ENCODE data around the gene MBD3L3.
"Not testable (repeated sequence)": the region's sequence is repeated elsewhere in the genome, so short reads cannot be mapped to it uniquely, and the experiment has no call there.

MBD3L3 gene

GRCh38 chr19:7063764-7064418 is 5.4 kb upstream of the MBD3L3 start:
- DNase-seq (ENCODE audit: low read depth in 2 of 2): no peak

GRCh38 chr19:7063339-7063738 is 4.9 kb upstream of the MBD3L3 start:
- no peak for DNase-seq (ENCODE audit: low read depth in 2 of 2)

GRCh38 chr19:7059977-7060376 is 1.5 kb upstream of the MBD3L3 start:
- DNase-seq (ENCODE audit: low read depth in 2 of 2): not testable (repeated sequence)

GRCh38 chr19:7056371-7056770 is 2.1 kb downstream of the MBD3L3 start:
- not testable (repeated sequence) for DNase-seq (ENCODE audit: low read depth in 2 of 2)

- DNase-seq (ENCODE audit: low read depth in 2 of 2): not testable (repeated sequence)
Measured at GRCh38 chr19:7055679-7056078, 2.8 kb downstream of the MBD3L3 start.

DNA sequence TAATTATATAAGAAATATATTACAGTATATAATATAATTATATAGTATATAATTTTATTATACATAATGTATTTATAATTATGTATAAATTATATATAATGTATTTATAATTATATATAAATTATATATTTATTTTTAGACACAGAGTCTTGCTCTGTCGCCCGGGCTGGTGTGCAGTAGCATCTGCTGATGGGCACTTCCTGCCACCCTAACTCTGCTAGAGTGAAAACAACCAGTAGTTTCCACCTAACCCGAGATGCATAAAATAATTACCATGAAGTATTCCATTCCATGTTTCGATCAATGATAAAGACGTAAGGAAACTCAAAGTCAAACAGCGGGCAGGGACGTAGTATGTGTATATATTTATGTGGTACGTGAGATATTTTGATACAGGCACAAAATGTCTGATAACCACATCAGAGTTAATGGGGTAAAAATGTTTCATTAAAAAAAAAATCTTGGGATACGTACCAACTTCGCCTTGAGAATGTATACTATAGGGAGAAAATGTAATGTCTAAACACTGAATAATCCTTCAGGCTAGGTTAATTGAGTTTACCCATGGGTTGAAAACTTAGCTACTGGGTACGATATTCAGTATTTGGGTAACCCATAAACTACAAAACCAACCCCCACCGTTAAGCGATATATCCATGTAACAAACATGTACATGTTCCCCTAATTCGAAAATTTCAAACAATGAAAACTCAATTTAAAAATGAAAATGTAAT is 3.7 kb downstream of the MBD3L3 start:
- DNase-seq (ENCODE audit: low read depth in 2 of 2): not testable (repeated sequence)

GRCh38 chr19:7052896-7053295 is 5.6 kb downstream of the MBD3L3 start:
- not testable (repeated sequence) for DNase-seq (ENCODE audit: low read depth in 2 of 2)

DNA sequence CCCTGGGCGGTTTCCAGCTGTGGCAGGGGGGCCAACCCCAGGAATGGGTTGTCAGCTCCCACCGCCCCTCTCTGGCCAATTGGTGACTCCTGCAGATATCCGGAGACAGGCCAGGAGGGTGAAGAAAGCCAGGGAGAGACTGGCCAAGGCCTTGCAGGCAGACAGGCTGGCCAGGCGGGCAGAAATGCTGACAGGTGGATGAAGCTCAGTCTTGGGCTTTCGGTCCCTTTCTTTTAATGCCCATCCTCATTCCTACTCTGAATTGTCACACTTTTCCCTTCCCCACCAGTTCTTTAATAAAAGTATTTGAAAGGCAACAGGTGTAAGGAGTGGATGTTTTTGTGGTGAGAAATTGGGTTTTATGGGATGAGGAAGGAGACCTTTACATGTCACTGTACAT is 7.1 kb downstream of the MBD3L3 start:
- not testable (repeated sequence) for DNase-seq (ENCODE audit: low read depth in 2 of 2)

DNA sequence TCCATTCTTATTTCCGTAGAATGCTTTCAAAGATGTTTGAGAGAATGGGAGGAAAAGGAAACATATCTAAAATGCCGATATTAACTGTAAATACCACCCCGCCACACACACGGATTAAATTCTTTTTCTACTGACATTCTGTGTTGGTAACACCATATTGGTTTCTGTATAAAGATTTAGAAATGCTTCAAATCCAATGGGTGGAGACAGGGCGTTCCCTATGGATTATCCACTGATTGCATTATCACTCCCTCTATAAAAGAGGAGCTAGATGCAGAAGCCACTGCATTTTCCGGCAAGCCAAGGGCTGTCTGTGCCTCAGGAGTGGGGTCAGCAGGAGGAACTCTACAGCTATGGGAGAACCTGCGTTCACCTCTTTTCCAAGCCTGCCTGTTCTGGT is 9.5 kb downstream of the MBD3L3 start, which contains the start of gene MBD3L2:
Gene MBD3L2 (plus strand): TSS at position 301 of the 400 bp plus-strand sequence. CDS start 53 bp downstream, at position 354.
- DNase-seq (ENCODE audit: low read depth in 2 of 2): not testable (repeated sequence)

GRCh38 chr19:7041563-7041962 is 16.9 kb downstream of the MBD3L3 start:
- not testable (repeated sequence) for DNase-seq (ENCODE audit: low read depth in 2 of 2)

DNA sequence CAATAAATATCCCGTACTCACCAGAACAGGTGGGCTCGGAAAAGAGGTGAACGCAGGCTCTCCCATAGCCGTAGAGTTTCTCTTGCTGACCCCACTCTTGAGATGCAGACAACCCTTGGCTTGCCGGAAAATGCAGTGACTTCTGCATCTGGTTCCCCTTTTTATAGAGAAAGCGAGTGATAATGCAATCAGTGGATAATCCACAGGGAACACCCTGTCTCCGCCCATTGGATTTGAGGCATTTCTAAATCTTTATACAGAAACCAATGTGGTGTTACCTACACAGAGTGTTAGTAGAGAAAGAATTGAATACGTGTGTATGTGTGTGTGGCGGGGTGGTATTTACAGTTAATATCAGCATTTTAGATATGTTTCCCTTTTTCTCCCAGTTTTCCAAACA is 18.4 kb downstream of the MBD3L3 start, which contains the start of gene MBD3L4:
Gene MBD3L4 (minus strand): TSS at position 101 of the 400 bp plus-strand sequence. CDS start 35 bp downstream, at position 66.
- not testable (repeated sequence) for DNase-seq (ENCODE audit: low read depth in 2 of 2)

DNA sequence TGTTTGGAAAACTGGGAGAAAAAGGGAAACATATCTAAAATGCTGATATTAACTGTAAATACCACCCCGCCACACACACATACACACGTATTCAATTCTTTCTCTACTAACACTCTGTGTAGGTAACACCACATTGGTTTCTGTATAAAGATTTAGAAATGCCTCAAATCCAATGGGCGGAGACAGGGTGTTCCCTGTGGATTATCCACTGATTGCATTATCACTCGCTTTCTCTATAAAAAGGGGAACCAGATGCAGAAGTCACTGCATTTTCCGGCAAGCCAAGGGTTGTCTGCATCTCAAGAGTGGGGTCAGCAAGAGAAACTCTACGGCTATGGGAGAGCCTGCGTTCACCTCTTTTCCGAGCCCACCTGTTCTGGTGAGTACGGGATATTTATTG is 28.2 kb downstream of the MBD3L3 start, which contains the start of gene MBD3L5:
Gene MBD3L5 (plus strand): TSS at position 301 of the 400 bp plus-strand sequence. CDS start 34 bp downstream, at position 335.
- not testable (repeated sequence) for DNase-seq (ENCODE audit: low read depth in 2 of 2)

- not testable (repeated sequence) for DNase-seq (ENCODE audit: low read depth in 2 of 2)
Measured at GRCh38 chr19:7028790-7029189, 29.7 kb downstream of the MBD3L3 start.

DNA sequence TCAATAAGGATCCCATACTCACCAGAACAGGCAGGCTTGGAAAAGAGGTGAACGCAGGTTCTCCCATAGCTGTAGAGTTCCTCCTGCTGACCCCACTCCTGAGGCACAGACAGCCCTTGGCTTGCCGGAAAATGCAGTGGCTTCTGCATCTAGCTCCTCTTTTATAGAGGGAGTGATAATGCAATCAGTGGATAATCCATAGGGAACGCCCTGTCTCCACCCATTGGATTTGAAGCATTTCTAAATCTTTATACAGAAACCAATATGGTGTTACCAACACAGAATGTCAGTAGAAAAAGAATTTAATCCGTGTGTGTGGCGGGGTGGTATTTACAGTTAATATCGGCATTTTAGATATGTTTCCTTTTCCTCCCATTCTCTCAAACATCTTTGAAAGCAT is 37.1 kb downstream of the MBD3L3 start, which contains the start of gene MBD3L2B:
Gene MBD3L2B (minus strand): TSS at position 101 of the 400 bp plus-strand sequence. CDS start 34 bp downstream, at position 67.
- DNase-seq (ENCODE audit: low read depth in 2 of 2): not testable (repeated sequence)

GRCh38 chr19:7018828-7019227 is 39.6 kb downstream of the MBD3L3 start:
- DNase-seq (ENCODE audit: low read depth in 2 of 2): no peak

DNA sequence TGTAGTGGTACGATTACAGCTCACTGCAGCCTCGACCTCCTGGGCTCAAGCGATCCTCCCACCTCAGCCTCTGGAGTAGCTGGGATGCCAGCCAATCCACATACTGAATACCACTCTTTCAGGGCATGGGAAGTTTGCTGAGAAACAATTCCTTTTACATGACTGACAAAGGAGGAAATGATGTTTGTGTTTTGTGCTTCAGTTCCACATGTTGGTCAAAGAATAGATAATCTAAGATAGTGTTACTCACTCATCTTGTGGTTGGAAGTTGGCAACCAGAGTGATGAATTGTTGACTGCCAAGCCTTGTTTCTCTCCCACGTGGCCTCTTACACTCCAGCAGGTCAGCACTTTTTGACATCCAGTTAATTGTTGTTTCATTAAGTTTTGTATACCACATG is 44.8 kb downstream of the MBD3L3 start:
- no peak for DNase-seq (ENCODE audit: low read depth in 2 of 2)

DNA sequence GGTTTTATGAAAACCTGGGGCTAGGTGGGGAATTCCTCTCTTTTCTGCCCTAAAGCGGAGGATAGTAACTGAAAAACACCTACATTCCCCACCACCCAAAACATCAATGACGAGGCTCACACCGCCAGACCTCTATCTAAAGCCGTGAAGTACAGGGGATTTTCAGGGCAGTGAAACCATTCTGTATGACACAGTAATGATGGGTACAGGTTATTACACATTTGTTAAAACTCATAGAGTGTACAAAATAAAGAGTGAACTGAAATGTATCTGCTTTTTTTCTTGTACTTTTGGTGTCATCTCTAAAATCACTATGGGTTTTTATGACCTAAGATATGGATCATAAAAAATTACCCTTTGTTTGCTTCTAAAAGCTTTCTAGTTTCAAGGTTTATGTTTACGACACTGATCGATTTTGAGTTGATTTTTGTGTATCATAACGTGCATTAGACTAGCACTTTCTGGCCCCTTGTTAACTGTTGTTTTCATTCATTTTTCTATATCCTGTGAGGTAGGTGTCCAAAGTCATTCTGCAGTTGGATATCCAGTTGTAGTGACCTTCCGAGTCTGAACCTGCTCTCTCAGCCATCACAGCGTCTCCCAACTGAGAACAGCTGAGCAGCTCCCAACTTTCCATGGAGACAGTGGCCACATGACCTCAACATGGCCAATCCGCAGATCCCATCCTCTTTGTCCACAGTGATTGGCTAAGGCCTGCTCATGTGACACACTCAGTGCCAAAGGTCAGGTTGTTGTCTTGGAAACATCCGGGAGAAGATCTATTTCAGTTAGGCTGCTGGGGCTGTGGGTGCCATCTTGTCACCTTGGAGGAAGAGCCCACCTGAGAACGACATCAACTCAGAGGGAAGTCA is 47.5 kb downstream of the MBD3L3 start:
- no peak for DNase-seq (ENCODE audit: low read depth in 2 of 2)

- DNase-seq (ENCODE audit: low read depth in 2 of 2): no peak
Measured at GRCh38 chr19:7007859-7008258, 50.6 kb downstream of the MBD3L3 start.

All from stimulated activated CD4-positive, alpha-beta T cell treated with anti-CD3 and anti-CD28 coated beads, Interleukin-4, amount 100 ng/mL, for 48 hours (primary cell).